Neural crest cell (in vitro differentiated cells): Measurements from ENCODE around the gene COX4I2. TPM values are rescaled to one million over a fixed set of nuclear protein-coding genes. Genes with fewer than 3 reads are reported as not detected.
"Not testable (repeated sequence)": the region's sequence is repeated elsewhere in the genome, so short reads cannot be mapped to it uniquely, and the experiment has no call there.

ENCODE experiments used
- DNase-seq: peaks from one replicate; pipeline ENCODE4 v3.0.0; 2021; ENCODE audit warnings: low read depth, mixed read lengths, low spot score
- H3K27ac Mint-ChIP-seq: one replicate; pipeline ENCODE4 v1.8.0; 2021; ENCODE audit warnings: mild to moderate bottlenecking, mixed read lengths; ENCODE audit not compliant: unreplicated experiment
- H3K27me3 Mint-ChIP-seq: 2 replicates; pipeline ENCODE4 v1.8.0; 2021; ENCODE audit warnings: low read depth, mild to moderate bottlenecking, mixed read lengths
- H3K36me3 Mint-ChIP-seq: 2 replicates; pipeline ENCODE4 v1.8.0; 2021; ENCODE audit warnings: low read depth, mild to moderate bottlenecking, mixed read lengths
- H3K4me1 Mint-ChIP-seq: 2 replicates; pipeline ENCODE4 v1.8.0; 2021; ENCODE audit warnings: mixed read lengths
- H3K4me3 Mint-ChIP-seq: one replicate; pipeline ENCODE4 v1.8.0; 2021; ENCODE audit warnings: mild to moderate bottlenecking, mixed read lengths
- H3K9me3 Mint-ChIP-seq: 2 replicates; pipeline ENCODE4 v1.8.0; 2021; ENCODE audit warnings: mixed read lengths
- total RNA-seq: library from RNA; stranded (reverse); gene quantifications from 2 replicates; pipeline ENCODE4 v1.2.1, GENCODE V29; 2021
- TF ChIP-seq, protein P1 (sequence below): fragments of 200-600 bp; sonication (generic); conservative IDR thresholded peaks from 2 replicates; pipeline ENCODE4 v1.5.0; 2021; ENCODE audit warnings: antibody characterized with exemption, mild to moderate bottlenecking

COX4I2 gene
- total RNA-seq, 1 donor from 2014 or later, result not detected

DNA sequence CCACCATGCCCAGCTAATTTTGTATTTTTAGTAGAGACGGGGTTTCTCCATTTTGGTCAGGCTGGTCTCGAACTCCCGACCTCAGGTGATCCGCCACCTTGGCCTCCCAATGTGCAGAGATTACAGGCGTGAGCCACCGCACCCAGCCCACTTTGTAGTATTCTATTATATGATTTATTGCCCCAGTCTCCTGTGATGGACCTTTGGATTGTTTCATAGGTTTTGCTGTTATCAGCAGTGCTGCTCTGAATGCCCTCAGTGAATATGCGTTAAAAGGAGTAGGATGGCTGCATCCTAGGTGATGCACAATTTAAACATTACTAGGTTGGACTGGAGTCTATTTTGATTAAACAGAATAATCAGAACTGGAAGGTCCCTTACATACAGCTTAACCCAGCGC, 22.3 kb upstream of the COX4I2 start:
- H3K4me3 Mint-ChIP-seq, result no peak overlapping the region

DNA sequence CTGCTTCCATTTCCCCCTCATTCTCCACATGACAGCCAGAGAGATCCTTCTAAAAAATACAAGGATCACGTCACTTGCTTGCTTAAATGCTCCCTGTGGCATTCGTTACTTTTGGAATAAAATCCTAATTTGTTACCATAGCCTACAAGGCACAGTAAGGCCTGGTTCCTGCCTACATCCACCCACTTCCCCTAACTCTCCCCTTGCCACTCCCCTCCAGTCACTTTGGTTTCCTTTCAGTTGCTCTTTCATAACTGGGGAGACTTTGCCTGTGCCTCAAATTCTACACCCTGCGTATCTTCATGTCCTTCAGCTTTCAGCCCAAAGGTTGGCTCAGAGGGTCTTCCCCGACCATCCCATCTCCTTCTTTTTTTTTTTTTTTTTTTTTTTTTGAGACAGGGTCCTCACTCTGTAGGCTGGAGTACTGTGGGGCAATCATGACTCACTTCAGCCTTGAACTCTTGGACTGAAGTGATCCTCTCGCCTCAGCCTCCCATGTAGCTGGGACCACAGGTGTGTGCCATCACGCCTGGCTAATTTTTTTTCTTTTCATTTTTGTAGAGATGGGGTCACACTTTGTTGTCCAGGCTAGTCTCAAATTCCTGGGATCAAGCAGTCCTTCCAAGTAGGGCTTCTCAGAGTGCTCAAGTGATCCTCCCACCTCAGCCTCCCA, 20.1 kb upstream of the COX4I2 start:
- peaks cover 18% of the 10 kb centered on the region for H3K27me3 Mint-ChIP-seq
- H3K9me3 Mint-ChIP-seq, result no peaks in the 10 kb centered on the region
- peaks cover 5% of the 10 kb centered on the region for H3K4me1 Mint-ChIP-seq
- DNase-seq, result no peak
- H3K36me3 Mint-ChIP-seq, result no peaks in the 10 kb centered on the region
- H3K27ac Mint-ChIP-seq, result no peak overlapping the region
- TF ChIP-seq, protein P1, sequence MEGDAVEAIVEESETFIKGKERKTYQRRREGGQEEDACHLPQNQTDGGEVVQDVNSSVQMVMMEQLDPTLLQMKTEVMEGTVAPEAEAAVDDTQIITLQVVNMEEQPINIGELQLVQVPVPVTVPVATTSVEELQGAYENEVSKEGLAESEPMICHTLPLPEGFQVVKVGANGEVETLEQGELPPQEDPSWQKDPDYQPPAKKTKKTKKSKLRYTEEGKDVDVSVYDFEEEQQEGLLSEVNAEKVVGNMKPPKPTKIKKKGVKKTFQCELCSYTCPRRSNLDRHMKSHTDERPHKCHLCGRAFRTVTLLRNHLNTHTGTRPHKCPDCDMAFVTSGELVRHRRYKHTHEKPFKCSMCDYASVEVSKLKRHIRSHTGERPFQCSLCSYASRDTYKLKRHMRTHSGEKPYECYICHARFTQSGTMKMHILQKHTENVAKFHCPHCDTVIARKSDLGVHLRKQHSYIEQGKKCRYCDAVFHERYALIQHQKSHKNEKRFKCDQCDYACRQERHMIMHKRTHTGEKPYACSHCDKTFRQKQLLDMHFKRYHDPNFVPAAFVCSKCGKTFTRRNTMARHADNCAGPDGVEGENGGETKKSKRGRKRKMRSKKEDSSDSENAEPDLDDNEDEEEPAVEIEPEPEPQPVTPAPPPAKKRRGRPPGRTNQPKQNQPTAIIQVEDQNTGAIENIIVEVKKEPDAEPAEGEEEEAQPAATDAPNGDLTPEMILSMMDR, result no peak
- no peak overlapping the region for H3K4me3 Mint-ChIP-seq

More for the DNA sequence above, 22.3 kb upstream of the COX4I2 start:
- H3K4me1 Mint-ChIP-seq, result peaks cover 5% of the 10 kb centered on the region
- TF ChIP-seq, protein P1, result no peak
- no peaks in the 10 kb centered on the region for H3K9me3 Mint-ChIP-seq
- no peak for DNase-seq
- no peak overlapping the region for H3K27ac Mint-ChIP-seq
- H3K27me3 Mint-ChIP-seq, result peaks cover 22% of the 10 kb centered on the region
- no peaks in the 10 kb centered on the region for H3K36me3 Mint-ChIP-seq

DNA sequence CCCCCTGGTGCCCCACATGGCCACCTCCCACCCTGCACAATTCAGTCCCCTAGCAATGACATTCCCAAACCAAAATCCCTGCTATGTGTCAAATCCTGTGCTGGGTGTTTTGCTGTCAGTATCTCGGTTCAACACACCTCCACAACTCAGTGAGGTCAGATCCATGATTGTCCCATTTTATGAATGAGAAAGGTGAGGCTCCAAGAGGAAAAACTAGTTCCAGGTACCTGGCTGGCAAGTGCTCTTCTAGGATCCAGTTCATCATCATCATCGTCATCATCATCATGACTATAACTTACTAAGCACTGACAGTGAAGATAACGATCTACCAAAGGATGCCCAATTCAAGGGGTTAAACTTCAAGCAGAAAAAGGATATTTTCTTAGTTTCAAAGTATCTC, 17.5 kb upstream of the COX4I2 start:
- Mint-ChIP-seq H3K9me3 (no peaks in the 10 kb centered on the region), H3K4me1 (no peaks in the 10 kb centered on the region), H3K36me3 (no peaks in the 10 kb centered on the region), H3K4me3 (no peak overlapping the region), H3K27me3 (peaks cover 13% of the 10 kb centered on the region), H3K27ac (no peak overlapping the region)
- no peak for DNase-seq
- TF ChIP-seq, protein P1, result no peak

DNA sequence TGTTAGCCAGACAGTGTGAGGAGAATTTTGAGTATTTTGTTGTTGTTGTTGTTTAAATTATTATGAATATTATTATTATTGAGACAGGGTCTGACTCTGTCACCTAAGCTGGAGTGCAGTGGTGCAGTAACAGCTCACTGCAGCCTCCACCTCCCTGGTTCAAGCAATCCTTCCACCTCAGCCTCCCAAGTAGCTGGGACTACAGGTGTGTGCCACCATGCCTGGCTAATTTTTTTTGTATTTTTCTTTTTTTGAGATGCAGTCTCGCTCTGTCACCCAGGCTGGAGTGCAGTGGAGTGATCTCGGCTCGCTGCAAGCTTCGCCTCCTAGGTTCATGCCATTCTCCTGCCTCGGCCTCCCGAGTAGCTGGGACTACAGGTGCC, 14.6 kb upstream of the COX4I2 start:
- not testable (repeated sequence) for H3K4me1 Mint-ChIP-seq, H3K27me3 Mint-ChIP-seq, H3K4me3 Mint-ChIP-seq, H3K9me3 Mint-ChIP-seq, H3K36me3 Mint-ChIP-seq, H3K27ac Mint-ChIP-seq, DNase-seq

DNA sequence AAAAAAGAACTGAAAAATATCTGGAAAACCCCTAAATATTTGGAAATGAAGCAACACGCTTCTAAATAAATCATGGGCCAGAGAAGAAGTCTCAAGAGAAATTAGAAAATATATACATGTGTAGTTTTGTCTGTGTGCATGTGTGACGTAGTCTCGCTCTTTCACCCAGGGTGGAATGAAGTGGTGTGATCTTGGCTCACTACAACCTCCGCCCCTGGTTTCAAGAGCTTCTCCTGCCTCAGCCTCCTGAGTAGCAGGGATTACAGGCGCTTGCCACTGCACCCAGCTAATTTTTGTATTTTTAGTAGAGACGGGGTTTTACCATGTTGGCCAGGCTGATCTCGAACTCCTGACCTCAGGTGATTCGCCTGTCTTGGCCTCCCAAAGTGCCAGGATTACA, 11.2 kb upstream of the COX4I2 start:
- not testable (repeated sequence) for H3K36me3 Mint-ChIP-seq, H3K4me3 Mint-ChIP-seq, H3K9me3 Mint-ChIP-seq, H3K27me3 Mint-ChIP-seq, H3K4me1 Mint-ChIP-seq, DNase-seq, H3K27ac Mint-ChIP-seq

DNA sequence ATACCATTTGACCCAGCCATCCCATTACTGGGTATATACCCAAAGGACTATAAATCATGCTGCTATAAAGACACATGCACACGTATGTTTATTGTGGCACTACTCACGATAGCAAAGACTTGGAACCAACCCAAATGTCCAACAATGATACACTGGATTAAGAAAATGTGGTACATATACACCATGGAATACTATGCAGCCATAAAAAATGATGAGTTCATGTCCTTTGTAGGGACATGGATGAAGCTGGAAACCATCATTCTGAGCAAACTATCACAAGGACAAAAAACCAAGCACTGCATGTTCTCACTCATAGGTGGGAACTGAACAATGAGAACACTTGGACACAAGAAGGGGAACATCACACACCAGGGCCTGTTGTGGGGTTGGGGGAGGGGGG, 9.7 kb upstream of the COX4I2 start:
- H3K9me3 Mint-ChIP-seq, H3K4me3 Mint-ChIP-seq, H3K4me1 Mint-ChIP-seq, H3K36me3 Mint-ChIP-seq, H3K27me3 Mint-ChIP-seq, H3K27ac Mint-ChIP-seq, DNase-seq: not testable (repeated sequence)

DNA sequence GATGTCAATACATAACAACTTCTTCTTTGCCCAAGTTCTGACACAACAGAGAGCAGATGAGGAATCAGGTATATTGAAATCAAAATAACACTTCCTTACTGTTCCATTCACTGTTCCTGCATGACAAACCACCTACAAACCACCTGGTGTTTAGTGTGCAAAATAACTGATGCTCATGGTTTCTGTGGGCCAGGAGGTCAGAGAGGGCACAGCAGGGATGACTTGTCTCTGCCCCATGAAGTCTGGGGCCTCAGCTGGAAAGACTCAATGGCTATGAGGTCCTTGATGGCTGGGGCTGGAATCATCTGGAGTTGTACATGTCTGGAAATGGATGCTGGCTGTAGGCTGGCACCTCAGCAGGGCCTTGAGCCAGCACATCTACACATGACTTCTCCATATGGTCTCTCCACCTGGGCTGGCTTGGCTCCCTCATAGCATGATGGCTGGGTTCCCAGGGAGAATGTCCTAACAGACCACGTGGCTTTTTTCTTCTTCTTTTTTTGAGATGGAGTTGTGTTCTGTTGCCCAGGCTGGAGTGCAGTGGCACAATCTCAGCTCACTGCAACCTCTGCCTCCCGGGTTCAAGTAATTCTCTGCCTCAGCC, 7.4 kb upstream of the COX4I2 start:
- H3K9me3 Mint-ChIP-seq, result peaks cover 3% of the 10 kb centered on the region
- H3K27ac Mint-ChIP-seq, result no peak overlapping the region
- no peak overlapping the region for H3K4me3 Mint-ChIP-seq
- TF ChIP-seq, protein P1, result no peak
- DNase-seq, result no peak
- no peaks in the 10 kb centered on the region for H3K36me3 Mint-ChIP-seq
- no peaks in the 10 kb centered on the region for H3K27me3 Mint-ChIP-seq
- no peaks in the 10 kb centered on the region for H3K4me1 Mint-ChIP-seq
